Duodenal mucosa (tissue), 2 donors: ENCODE data around the gene DBP.

Experiments
- H3K27ac ChIP-seq: one replicate; pipeline ENCODE4 v1.7.0; 2013; ENCODE audit warnings: low read depth, low read length
- H3K27me3 ChIP-seq, 2 donors: one replicate each; pipeline ENCODE4 v1.7.0; 2013; ENCODE audit warnings: low read length in 2 of 2, control low read depth in 1 of 2; ENCODE audit not compliant: insufficient read depth in 2 of 2, control insufficient read depth in 1 of 2
- H3K36me3 ChIP-seq, 2 donors: one replicate each; pipeline ENCODE4 v1.7.0; 2013; ENCODE audit warnings: low read length in 2 of 2, control low read depth in 1 of 2; ENCODE audit not compliant: insufficient read depth in 2 of 2, control insufficient read depth in 1 of 2
- H3K4me1 ChIP-seq, 2 donors: one replicate each; pipeline ENCODE4 v1.7.0; 2013; ENCODE audit warnings: low read length in 2 of 2, control low read depth in 1 of 2; ENCODE audit not compliant: insufficient read depth in 2 of 2, control insufficient read depth in 1 of 2
- H3K4me3 ChIP-seq, 2 donors: one replicate each; pipeline ENCODE4 v1.7.0; 2013; ENCODE audit warnings: low read length in 2 of 2, low read depth in 1 of 2
- H3K9ac ChIP-seq, 2 donors: one replicate each; pipeline ENCODE4 v1.7.0; 2013; ENCODE audit warnings: low read length in 2 of 2, low read depth in 1 of 2
- H3K9me3 ChIP-seq, 2 donors: one replicate each; pipeline ENCODE4 v1.7.0; 2013; ENCODE audit warnings: low read length in 2 of 2, control low read depth in 1 of 2; ENCODE audit not compliant: control insufficient read depth in 1 of 2

The DBP gene

DNA sequence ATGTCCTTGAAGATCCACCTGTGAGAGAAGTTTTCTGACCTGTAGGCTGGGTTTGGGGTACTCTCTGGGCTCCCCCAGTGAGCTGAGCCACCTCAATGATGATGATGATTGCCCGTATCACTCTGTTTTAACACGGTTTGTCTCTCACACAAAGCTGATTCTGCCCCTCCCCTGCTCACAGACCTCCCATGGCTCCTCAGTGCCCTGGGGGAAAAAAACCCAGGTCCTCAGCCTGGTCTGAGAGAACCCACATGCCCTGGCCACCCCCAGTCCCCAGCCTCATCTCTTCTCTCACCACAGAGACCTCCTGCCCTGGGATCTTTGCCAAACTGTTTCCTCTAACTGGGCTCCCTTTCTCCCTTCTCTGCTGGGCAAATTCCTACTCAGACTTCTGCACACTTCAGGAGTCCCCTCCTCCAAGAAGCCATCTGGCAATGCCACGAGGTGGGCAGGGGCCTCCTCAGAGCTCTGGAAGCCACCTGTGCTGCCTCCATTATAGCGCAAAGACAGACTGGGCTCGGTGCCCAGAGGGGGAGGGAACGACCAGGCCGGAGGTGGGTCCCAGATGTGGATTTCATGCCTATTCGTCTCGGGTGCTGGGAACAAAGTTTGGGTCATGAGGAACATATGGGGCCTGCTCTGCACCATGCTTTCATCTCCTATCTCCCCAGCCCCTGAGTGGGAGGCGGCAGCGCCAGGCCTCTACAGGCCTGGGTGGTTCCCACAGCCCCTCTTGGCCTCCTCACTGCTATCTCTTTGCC is 17.3 kb upstream of the DBP start:
- H3K36me3 ChIP-seq = no peaks in the 10 kb centered on the region
- H3K4me3 ChIP-seq = no peak overlapping the region
- no peaks in the 10 kb centered on the region for H3K4me1 ChIP-seq
- no peaks in the 10 kb centered on the region for H3K9me3 ChIP-seq
- no peak overlapping the region for H3K27ac ChIP-seq
- no peak overlapping the region for H3K9ac ChIP-seq
- H3K27me3 ChIP-seq = no peaks in the 10 kb centered on the region

DNA sequence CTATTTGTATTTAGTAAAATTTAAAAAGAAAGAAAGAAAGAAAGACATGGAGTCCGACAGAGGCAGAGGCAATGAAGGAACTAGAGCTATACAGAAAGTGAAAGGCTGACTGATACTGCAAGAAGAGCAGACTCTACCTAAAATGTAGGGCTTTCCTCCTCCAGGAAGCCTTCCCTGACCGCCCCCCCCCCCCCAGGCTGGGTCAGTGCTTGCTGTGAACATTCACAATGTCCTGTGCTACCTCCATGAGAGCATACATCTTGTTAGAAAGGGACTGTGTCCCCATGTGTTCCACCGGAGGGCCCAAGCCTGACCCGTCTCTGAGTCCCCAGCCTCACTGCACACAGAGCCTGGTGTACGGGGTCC is 14.5 kb upstream of the DBP start:
- H3K36me3 ChIP-seq = no peaks in the 10 kb centered on the region
- no peak overlapping the region for H3K27ac ChIP-seq
- H3K4me1 ChIP-seq = no peaks in the 10 kb centered on the region
- no peaks in the 10 kb centered on the region for H3K9me3 ChIP-seq
- H3K27me3 ChIP-seq = no peaks in the 10 kb centered on the region
- H3K4me3 ChIP-seq = no peak overlapping the region
- no peak overlapping the region for H3K9ac ChIP-seq

DNA sequence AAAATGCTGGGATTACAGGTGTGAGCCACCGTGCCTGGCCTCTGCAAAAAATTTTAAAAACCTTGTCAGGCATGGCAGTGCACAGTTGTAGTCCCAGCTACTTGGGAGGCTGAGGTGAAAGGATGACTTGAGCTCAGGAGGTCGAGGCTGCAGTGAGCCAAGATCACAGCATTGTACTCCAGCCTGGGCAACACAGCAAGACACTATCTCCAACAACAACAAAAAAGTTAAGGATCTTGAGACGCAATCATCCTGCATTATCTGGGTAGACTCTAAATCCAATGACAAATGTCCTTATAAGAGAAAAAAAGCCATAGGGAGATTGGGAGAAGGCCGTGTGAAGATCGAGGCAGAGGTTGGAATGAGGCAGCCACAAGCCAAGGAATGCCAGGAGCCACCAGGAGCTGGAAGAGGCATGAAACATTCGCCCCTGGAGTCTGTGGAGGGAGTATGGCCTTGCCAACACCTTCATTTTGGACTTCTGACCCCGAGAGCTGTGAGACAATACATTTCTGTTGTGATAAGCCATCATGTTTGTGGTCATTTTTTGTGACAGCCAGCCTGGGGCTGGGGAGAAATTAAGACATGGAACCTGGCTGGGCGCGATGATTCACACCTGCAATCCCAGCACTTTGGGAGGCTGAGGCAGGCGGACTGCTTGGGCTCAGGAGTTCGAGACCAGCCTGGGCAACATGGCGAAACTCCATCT is 13.9 kb upstream of the DBP start:
- H3K9me3 ChIP-seq = no peaks in the 10 kb centered on the region
- H3K27ac ChIP-seq = no peak overlapping the region
- no peak overlapping the region for H3K4me3 ChIP-seq
- H3K27me3 ChIP-seq = no peaks in the 10 kb centered on the region
- H3K36me3 ChIP-seq = no peaks in the 10 kb centered on the region
- no peak overlapping the region for H3K9ac ChIP-seq
- H3K4me1 ChIP-seq = peaks cover under 1% of the 10 kb centered on the region in 2 donors

DNA sequence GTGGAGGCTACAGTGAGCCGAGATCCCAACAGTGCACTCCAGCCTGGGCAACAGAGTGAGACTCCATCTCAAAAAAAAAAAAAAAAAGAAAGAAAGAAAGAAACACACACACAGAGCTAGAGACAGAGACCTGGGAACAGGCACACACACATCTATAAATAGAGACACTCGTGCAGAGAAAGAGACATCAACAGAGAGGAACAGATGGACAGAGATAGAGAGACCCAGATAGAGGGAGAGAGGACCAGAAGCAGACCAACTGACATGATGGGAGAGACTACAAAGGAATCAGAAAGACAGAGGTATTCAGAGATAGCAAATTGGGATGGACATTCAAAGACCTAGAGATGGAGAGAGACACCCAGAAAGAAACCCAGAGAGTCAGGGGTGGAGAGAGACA is 11.0 kb upstream of the DBP start:
- Histone ChIP-seq H3K9ac (no peak overlapping the region), H3K27ac (no peak overlapping the region), H3K4me1 (peaks cover 17 to 18% of the 10 kb centered on the region in 2 donors), H3K9me3 (no peaks in the 10 kb centered on the region), H3K27me3 (no peaks in the 10 kb centered on the region), H3K36me3 (no peaks in the 10 kb centered on the region), H3K4me3 (no peak overlapping the region)

DNA sequence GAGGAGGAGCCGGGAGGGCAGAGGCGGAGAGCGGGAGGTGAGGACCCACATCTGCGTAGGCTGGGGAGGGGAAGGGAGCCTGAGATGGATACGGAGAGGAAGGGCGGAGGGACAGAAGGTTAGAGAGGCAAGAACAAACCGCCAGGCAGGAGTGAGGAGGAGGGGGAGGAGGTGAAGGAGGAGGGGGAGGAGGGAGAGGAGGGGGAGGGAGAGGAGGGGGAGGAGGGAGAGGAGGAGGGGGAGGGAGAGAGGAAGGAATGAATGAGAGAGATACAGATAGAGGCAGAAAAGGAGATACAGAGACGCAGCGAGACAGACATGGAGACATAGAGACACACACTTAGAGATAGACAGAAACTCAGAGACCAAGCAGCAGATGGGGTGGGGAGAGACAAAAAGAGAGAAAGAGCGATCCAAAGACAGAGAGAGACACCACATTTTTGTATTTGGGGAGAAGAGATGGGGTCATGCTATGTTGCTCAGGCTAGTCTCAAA is 9.6 kb upstream of the DBP start:
- peaks cover 17 to 18% of the 10 kb centered on the region in 2 donors for H3K4me1 ChIP-seq
- H3K36me3 ChIP-seq = no peaks in the 10 kb centered on the region
- peak overlapping the region in 1 of 2 donors; percentile 74 for H3K4me3 ChIP-seq
- H3K9me3 ChIP-seq = no peaks in the 10 kb centered on the region
- H3K27me3 ChIP-seq = no peaks in the 10 kb centered on the region
- no peak overlapping the region for H3K27ac ChIP-seq
- H3K9ac ChIP-seq = no peak overlapping the region

DNA sequence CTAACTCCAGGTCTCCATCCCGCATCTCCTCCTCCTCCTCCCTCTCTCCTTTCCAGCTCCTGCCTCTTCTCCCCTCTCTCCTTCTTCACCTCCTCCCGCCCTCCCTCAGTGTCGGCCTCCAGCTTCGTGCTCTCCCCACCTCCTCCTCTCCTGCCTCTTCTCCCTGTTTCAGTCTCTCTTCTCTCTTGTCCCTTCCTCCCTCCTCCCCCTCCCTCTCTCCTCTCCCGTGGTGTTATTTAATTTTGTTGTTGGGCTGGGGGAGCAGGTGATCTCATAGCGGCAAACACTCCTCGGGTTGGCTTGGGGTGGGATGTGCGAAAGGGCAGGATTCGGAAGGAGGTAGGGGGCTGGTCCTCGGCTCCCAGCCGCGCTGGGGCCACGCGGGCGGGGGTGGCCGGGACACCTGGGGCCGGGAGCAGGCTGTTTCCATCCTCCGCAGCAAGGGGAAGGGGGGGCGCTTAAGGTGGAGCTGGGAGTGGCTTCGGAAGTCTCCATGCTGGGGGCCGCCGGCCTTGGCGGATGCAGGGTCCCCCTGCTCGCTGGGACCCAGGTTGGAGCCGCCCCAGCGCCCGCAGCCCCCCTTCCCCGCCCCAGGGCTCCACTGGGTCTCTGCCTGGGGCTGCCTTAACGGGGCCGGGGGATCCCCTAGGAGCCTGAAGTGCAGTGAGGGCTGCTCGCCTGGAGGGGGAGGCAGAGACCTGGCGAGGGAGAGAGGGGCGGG is 9.0 kb upstream of the DBP start, which contains the start of gene CA11:
Gene CA11, minus strand, starts transcription at position 187 of the 721 bp plus-strand sequence. CDS start 555 bp downstream, outside the sequence.
- no peaks in the 10 kb centered on the region for H3K27me3 ChIP-seq
- peak within 1 kb of the TSS; percentile 48 to 56 for H3K9ac ChIP-seq
- H3K4me3 ChIP-seq = peak within 1 kb of the TSS; percentile 67 to 74
- no peaks in the 10 kb centered on the region for H3K36me3 ChIP-seq
- H3K4me1 ChIP-seq = peaks cover 18 to 19% of the 10 kb centered on the region in 2 donors
- H3K27ac ChIP-seq = peak within 1 kb of the TSS; percentile 62
- no peaks in the 10 kb centered on the region for H3K9me3 ChIP-seq

DNA sequence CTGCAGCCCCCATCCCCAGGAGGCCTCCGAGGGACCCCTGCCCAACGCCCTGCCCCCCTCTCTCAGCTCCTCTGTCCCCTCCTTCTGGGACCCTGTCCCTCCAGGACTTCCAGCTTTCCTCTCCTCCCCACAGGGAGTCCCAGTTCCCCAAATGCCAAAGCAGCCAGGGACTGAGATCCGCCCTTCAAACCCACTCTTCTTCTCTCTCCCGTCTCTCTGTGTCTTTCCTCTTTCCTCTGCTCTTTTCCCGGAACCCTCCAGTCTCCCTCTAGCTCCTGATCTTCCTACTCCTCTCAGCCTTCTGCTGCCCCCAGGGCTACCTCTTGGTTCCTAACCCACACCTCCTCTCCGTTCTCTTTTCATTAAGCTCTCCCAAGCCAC is 8.4 kb upstream of the DBP start:
- Histone ChIP-seq H3K4me3 (peak overlapping the region; percentile 67 to 74), H3K4me1 (peaks cover 18 to 20% of the 10 kb centered on the region in 2 donors)

DNA sequence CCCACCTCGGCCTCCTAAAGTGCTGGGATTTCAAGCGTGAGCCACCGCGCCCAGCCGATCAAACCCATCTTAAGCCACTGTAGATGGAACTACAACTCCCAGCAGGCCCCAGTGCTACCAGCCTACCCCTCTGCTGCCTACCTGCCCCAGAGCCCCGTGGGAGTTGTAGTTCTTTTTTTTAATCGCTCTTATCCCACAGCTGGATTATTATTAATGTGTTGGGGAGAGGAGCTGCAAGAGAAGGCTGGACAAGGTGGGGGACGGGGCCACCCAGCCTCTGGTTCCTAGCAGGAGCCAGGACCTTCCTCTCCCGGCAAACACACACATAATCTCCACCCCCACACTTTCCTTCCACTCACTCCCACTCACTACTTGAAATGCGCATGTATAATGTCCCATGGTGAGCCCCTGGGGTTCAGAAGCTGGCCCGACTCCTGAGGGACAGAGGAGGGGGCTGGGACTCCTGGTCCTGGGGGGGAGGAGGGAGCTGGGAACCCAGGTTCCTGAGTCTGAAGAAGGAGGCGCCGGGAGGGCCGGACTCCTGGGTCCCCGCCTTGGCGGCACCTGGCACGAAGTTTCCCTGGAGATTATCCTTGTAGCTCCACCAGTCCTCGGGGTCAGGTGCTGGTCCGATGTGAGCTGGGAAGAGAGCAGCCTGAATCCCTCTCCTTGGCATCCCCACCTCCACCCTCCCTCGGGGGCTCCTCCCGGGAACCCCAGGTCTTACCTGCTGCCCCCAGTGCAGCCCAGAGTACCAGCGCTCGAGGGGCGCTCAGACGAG is 7.8 kb upstream of the DBP start:
- Histone ChIP-seq H3K27ac (no peak overlapping the region), H3K27me3 (no peaks in the 10 kb centered on the region), H3K4me3 (peak overlapping the region; percentile 67 to 74), H3K9me3 (no peaks in the 10 kb centered on the region), H3K36me3 (no peaks in the 10 kb centered on the region), H3K9ac (peak overlapping the region; percentile 48 to 56), H3K4me1 (peaks cover 18 to 20% of the 10 kb centered on the region in 2 donors)

More for the DNA sequence above, 8.4 kb upstream of the DBP start:
- Histone ChIP-seq H3K27ac (peak overlapping the region; percentile 62), H3K9ac (peak overlapping the region; percentile 48 to 56), H3K9me3 (no peaks in the 10 kb centered on the region), H3K36me3 (no peaks in the 10 kb centered on the region), H3K27me3 (no peaks in the 10 kb centered on the region)

DNA sequence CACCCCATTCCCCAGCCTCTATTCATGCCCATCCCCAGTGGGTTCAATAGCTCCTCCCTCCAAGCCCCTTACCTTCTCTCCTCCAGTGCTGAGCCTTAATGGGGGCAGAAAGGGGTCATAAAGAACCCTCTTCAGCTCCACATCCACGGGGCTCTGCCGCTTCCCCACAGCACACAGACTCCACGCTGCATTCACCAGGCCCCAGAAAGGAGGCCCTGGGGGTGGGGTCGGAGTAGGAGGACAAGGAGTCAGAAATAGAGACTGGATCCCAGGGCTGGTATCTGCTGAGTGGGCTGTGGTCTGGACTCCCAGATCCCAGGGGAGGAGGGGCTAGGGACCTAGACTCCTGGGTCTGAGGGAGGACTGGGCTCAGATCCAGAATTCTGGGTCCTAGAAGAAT is 7.2 kb upstream of the DBP start:
- H3K27ac ChIP-seq = no peak overlapping the region
- no peaks in the 10 kb centered on the region for H3K27me3 ChIP-seq
- peaks cover 21 to 27% of the 10 kb centered on the region in 2 donors for H3K4me1 ChIP-seq
- no peaks in the 10 kb centered on the region for H3K36me3 ChIP-seq
- peak overlapping the region in 1 of 2 donors; percentile 8 for H3K4me3 ChIP-seq
- no peaks in the 10 kb centered on the region for H3K9me3 ChIP-seq
- H3K9ac ChIP-seq = no peak overlapping the region
